GM12874 (cell line): Measurements from ENCODE around the gene DNM2.

Experiments
- CTCF ChIP-seq: IDR thresholded peaks from 2 replicates; pipeline ENCODE4 v1.5.1; 2011; ENCODE audit warnings: low read depth, mild to moderate bottlenecking, control low read depth, low read length, moderate library complexity; ENCODE audit not compliant: insufficient read depth

DNM2 gene

GRCh38 chr19:10680545-10681135 lies 37.2 kb upstream of the DNM2 start:
- no peak for TF ChIP-seq CTCF

- TF ChIP-seq CTCF: no peak
Observed at GRCh38 chr19:10681658-10682057, 36.2 kb upstream of the DNM2 start.

GRCh38 chr19:10682397-10683063 lies 35.3 kb upstream of the DNM2 start:
- TF ChIP-seq CTCF: no peak

GRCh38 chr19:10683064-10683426 lies 34.8 kb upstream of the DNM2 start:
- no peak for TF ChIP-seq CTCF

GRCh38 chr19:10683582-10683981 lies 34.3 kb upstream of the DNM2 start:
- TF ChIP-seq CTCF: no peak

- no peak for TF ChIP-seq CTCF
Observed at GRCh38 chr19:10685210-10685609, 32.7 kb upstream of the DNM2 start.

GRCh38 chr19:10686193-10686592 lies 31.7 kb upstream of the DNM2 start:
- TF ChIP-seq CTCF: no peak
